Adipose tissue (tissue), 3 donors: ENCODE measurements around the gene MAOA. TPM values are rescaled to one million over a fixed set of nuclear protein-coding genes. Genes with fewer than 3 reads are reported as not detected.
"Not testable (repeated sequence)": the region's sequence is repeated elsewhere in the genome, so short reads cannot be mapped to it uniquely, and the experiment has no call there.

Experiments used
- H3K27ac ChIP-seq: one replicate; pipeline ENCODE4 v1.5.1; 2013; ENCODE audit warnings: low read depth, low read length
- WGBS, 3 donors: extraction: QIAGEN DNeasy Blood & Tissue Kit; methylation state at CpG; one replicate each; pipeline ENCODE4 v1.1.7; 2013; 5-methylcytosine and 5-hydroxymethylcytosine counted together
- polyA plus RNA-seq, 3 donors: library from polyadenylated mRNA; stranded (reverse); fragments of 200-250 nt; gene quantifications; one replicate each; pipeline ENCODE4 v1.2.3, GENCODE V29; 2013
- donor health status: healthy with polysubstance abuse.
- donor health status: Bipolar disorder and iron deficiency.
- donor health status: healthy.

Gene MAOA
- polyA plus RNA-seq, 3 donors = 72.1 to 210 (median 121) TPM

DNA sequence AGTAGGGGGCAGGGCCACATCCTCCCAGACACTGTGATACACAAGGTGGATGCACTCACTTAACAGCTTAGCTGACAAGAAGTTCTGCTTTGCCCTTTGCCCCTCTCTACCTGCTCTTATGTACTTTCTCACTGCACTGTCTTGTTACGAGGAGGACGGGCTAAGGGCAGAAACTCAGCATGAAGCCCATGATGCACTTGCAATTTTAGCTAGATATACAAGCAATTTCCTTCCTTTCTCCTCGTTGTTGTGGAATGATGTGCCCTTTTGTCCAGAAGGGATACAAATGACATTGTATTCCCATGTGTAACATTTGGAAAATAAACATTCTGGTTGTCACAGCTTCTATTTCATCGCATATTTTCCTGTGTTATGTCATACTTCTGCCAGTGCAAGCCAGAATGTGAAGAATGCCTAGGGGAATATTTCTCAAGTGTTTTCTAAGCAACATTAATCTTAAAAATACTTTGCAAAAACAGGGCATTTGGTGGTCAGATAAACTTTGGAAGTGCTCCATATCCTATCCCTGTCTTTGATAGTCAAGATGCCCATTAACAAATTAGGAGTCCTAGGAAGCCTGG, 47.2 kb downstream of the MAOA start:
- WGBS, 3 donors = 35 to 40% (median 38%) methylated on average over 4 of the region's 4 CpGs
- H3K27ac ChIP-seq = no peak overlapping the region

DNA sequence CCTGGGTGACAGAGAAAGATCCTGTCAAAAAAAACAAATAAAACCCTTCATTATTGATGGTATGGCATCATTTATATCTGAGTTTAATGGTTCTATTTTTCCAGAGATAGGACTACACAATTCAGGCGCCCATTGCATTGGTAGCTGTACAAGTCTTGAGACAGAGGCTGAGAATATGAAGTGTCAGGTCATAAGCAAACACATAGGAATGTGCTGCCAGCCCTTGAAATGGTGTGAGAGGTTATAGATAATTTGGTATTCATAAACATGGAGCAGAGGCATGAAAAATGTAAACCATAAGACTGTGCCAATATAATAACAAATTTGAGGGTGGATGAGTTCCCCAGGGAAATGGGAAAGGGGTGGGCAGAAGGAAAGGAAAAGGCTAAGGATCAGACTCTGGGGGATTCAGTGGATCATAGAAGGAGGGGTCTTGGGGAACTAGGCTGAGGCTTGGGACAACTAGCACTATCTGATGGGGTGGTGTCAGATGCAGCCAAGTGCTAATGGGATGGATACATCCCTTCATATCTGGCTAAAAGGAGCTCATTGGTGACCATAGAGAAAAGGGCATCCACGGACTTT, 50.8 kb downstream of the MAOA start:
- H3K27ac ChIP-seq = no peak overlapping the region
- 51 to 94% (median 93%) methylated on average over 2 of the region's 2 CpGs for WGBS, 3 donors

DNA sequence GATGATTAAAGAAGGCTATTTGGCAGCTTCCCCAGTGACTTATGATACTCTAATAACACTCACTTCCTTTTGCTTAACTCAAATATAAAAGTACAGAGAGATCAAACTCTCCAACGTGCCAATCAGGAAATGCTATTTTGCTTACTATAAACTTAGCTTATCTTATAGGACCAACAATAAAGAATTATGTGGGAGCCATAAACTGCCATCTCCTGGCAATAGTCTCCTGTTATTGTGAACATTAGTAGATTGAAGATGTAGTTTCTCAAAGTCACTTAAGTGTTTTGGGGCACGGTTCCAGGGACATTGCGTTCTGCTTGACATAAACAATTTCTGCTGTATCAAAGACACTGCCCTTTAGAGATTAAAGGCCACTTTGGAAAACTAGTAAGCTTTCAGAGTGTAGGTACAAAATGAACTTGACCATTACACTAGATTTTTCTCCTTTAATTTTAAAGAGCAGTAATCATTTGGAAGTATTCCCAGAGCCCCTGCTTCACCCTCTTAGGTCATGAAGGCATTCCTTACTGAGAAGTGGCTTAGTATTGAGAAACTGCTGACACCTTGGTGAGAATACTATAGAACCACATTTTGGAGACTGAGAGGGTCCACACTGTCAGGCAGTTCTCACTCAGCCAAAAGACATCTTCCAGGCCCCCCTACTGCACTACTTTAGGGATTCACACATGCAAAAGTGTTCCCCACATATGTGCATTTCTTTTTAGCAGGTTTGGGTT, 51.9 kb downstream of the MAOA start:
- 15 to 30% (median 29%) methylated on average over 3 of the region's 3 CpGs for WGBS, 3 donors
- no peak overlapping the region for H3K27ac ChIP-seq

DNA sequence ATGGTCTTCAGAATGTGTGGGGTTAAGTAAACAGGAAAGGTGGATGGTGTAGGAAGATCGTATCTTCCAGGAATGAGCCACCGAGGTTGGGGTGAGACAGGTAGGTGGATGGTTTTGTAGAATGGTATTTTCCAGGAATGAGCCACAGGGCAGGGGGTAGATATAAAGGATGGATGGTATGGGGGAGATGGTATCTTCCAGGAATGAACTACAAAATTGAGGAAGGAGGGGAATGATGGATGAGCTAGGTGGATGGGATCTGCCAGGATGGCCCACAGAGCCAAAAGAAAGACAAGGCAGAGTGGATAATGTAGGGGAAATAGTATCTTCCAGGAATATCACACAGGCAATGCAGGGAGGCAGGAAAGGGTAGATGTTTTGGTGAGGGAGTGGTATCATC, 60.0 kb downstream of the MAOA start:
- H3K27ac ChIP-seq = no peak overlapping the region
- 89 to 96% (median 95%) methylated on average over 2 of the region's 2 CpGs for WGBS, 3 donors

DNA sequence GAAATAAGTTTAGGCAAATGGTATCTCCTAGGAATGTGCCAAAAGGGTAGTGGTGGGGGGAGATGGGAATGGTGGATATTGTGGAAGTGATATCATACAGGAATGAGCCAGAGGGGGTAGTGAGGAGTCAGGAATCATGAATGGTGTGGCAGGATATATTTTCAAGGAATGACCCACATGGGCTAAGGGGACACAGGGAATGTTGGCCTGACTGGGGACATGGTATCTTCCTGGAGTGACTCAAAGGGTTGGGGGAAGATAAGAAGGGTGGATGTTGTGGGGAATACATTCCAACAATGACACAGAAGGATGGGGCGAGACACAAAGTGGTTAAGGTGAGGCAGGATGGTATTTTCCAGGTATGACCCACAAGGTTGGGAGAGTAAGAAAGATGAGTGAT, 60.6 kb downstream of the MAOA start:
- 84 to 94% (median 94%) methylated on average over 1 of the region's 1 CpG for WGBS, 3 donors
- no peak overlapping the region for H3K27ac ChIP-seq

DNA sequence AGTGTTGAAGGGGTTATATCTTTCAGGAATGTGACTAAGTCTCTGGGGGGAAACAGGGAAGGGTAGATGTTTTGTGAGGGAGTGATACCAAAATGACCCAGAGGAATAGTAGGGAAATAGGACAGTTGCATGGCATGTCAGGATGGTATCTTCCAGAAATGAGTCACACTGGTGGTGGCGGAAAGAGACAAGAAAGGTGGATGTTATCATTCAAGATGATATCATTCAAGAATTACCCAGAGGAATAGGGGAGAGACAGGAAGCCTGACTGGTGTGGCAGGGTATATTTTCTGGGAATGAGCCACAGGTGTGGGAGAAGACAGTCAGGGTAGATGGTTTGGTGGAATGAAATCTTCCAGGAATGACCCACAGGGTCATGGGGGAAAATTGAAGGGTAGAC, 61.1 kb downstream of the MAOA start:
- H3K27ac ChIP-seq = no peak overlapping the region
- WGBS, 3 donors = 92 to 100% (median 95%) methylated on average over 1 of the region's 1 CpG

DNA sequence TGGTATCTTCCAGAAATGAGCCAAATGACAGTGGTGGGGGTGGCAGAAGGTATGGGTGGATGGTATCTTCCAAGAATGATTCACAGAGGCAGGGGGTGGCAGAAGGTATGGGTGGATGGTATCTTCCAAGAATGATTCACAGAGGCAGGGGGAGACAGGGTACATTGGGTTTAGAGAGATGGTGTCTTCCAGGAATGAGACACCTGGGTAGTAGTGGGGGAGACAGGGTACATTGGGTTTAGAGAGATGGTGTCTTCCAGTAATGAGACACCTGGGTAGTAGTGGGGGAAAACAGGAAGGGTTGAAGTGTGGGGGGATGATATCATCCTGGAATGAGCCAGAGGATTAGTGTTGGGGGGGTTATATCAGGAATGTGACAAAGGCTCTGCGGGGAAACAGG, 62.0 kb downstream of the MAOA start:
- no peak overlapping the region for H3K27ac ChIP-seq
- 95 to 100% (median 95%) methylated on average over 1 of the region's 1 CpG for WGBS, 3 donors

DNA sequence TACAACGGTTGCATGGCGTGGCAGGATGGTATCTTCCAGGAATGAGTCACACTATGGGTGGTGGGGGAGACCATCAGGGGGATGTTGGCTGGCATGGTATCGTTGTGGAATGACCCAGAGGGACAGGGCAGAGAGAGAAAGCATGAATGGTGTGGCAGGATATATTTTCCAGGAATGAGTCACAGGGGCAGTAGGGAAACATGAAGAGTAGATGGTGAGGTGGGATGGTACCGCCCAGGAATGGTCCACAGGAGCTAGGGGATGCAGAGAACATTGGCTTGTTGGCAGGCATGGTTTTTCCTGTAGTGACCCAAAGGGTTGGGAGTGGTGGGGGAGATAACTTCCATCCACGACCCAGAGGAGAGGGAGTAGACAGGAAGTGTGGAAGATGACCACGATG, 62.4 kb downstream of the MAOA start:
- no peak overlapping the region for H3K27ac ChIP-seq
- WGBS, 3 donors = 71 to 91% (median 91%) methylated on average over 6 of the region's 6 CpGs

DNA sequence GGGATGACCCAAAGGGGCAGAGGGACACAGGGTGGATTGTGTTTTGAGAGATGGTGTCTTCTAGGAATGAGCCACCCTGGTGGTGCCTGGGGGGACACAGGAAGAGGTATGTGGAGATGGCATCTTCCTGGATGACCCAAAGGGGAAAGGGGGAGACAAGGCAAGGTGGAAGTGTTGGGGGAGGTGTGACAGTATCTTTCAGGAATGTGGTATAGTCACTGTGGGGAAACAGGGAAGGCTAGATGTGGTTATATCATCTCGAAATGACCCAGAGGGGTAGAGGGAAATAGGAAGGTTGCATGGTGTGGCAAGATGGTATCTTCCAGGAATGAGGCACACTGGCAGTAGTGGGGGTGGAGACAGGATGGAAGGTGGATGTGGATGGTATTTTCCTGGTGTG, 62.9 kb downstream of the MAOA start:
- no peak overlapping the region for H3K27ac ChIP-seq
- 53 to 77% methylated on average over 1 of the region's 1 CpG; no CpG with 5 or more reads in 1 of the 3 donors for WGBS, 3 donors

DNA sequence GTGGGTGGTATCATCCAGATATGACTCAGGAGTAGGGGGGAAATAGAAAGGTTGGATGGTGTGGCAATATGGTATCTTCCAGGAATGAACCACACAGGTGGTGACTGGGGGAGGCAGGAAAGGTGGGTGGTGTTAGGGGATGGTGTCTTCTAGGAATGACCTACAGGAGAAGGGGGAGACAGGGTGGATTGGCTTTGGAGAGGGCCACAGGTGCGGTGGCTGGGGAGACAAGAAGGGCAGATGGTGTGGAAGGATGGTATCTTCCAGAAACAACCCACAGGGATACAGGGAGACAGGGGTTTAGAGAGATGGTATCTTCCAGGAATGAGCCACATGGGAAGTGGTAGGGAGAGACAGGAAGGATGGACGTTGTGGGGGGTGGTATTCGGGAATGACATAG, 64.0 kb downstream of the MAOA start:
- WGBS, 3 donors = 66 to 83% (median 72%) methylated on average over 3 of the region's 3 CpGs
- no peak overlapping the region for H3K27ac ChIP-seq

DNA sequence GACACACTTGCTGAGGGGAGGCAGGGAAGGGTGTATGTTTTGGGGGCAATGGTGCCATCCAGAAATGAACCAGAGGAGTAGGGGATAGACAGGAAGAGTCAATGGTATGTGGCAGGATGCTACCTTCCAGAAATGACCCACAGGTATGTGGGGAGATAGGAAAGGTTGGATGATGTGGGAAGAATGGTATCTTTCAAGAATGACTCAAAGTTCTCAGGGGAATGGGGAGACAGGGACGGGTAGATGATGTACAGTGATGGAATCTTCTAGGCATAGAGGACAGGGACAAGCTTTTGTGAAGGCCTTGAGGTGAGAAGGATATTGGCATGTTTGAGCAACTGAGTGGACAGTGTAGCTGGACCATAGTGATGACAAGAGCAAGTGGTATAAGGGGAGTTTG, 64.9 kb downstream of the MAOA start:
- WGBS, 3 donors = 73 to 88% (median 80%) methylated on average over 1 of the region's 1 CpG
- H3K27ac ChIP-seq = no peak overlapping the region

DNA sequence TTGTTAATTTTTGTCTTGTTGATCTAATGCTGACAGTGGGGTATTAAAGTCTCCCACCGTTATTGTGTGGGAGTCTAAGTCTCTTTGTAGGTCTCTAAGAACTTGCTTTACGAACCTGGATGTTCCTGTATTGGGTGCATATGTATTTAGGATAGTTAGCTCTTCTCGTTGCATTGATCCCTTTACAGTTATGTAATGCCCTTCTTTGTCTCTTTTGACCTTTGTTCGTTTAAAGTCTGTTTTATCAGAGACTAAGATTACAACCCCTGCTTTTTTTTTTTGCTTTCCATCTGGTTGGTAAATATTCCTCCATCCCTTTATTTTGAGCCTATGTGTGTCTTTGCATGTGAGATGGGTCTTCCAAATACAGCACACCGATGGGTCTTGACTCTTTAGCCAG, 69.1 kb downstream of the MAOA start:
- WGBS, 3 donors = 74 to 89% (median 78%) methylated on average over 5 of the region's 5 CpGs
- H3K27ac ChIP-seq = not testable (repeated sequence)

DNA sequence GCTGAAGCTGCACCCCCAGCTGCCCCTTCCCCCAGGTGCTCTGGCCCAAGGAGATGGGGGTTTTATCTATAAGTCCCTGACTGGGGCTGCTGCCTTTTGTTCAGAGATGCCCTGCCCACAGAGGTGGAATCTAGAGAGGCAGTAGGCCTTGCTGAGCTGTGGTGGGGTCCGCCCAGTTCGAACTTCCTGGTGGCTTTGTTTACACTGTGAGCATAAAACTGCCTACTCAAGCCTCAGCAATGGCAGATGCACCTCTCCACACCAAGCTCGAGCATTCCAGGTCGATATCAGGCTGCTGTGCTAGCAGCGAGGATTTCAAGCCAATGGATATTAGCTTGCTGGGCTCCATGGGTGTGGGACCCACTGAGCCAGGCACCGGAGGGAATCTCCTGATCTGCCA, 71.2 kb downstream of the MAOA start:
- H3K27ac ChIP-seq = not testable (repeated sequence)
- WGBS, 3 donors = 79 to 91% (median 89%) methylated on average over 6 of the region's 6 CpGs

DNA sequence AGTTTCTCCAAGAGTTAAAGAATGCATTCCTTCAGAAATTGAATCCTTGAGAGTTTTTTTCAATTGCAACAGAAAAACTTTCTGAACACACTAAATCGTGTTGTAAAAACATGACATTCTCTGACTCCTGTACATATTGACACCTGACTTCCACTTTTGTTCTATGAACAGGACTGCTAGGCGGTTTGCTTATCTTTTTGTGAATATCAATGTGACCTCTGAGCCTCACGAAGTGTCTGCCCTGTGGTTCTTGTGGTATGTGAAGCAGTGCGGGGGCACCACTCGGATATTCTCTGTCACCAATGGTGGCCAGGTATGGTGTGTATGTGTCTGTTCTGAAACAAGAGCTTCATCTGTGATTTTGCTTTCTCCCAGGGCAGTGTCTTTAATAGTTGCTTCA, 71.9 kb downstream of the MAOA start:
- WGBS, 3 donors = 64 to 73% (median 64%) methylated on average over 5 of the region's 5 CpGs
- no peak overlapping the region for H3K27ac ChIP-seq

DNA sequence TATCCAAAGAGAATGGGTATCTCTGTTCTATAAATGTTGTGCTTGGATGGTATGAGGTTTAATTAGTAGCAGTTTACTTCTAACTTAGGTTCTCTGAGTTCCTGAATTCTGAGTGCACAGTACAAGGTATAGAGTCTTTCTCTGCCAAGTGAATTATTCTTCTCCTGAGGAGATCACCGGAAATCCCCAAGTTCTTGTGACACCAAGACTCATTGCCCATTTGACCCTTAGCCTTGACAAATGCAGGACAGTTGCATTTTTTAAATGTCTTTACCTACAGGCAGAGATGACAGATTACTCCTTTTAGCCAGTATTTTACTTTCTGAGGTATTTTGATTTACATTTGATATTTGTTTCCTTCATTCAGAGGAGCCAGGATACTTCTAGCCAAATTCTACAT, 72.9 kb downstream of the MAOA start:
- WGBS, 3 donors = 71 to 100% (median 81%) methylated on average over 1 of the region's 1 CpG
- no peak overlapping the region for H3K27ac ChIP-seq

DNA sequence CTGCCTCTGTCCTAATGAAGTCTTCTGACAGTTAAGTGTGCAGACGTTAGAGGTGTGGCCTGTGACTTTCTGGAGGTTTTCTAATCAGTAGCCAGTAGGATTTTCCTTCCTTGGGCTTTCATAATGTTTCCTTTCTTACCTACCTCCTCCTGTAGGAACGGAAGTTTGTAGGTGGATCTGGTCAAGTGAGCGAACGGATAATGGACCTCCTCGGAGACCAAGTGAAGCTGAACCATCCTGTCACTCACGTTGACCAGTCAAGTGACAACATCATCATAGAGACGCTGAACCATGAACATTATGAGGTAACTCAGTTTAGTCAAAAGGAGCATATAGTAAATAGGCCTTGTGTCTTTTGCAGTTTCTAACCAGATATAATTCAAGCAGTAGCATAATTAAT, 75.0 kb downstream of the MAOA start:
- no peak overlapping the region for H3K27ac ChIP-seq
- WGBS, 3 donors = 77 to 91% (median 91%) methylated on average over 7 of the region's 7 CpGs

DNA sequence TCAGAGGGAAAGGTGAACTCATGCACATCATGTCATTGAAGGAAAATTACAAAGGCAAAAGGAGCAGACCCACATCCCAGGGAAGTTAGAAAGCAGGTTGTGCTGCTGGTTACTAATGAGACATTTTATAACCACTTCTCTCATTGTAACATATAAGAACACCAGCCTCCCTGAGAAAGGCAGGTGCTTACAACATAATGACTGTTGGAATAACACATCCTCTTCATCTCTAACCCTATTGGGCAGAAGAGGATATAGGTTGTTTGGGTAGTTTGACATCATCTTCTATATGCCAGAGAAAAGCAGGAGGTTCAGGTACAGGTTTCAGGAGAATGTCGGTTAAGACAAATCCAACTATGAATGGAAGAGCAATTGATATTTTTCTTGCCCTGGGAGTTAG, 77.6 kb downstream of the MAOA start:
- WGBS, 3 donors = 91 to 100% (median 98%) methylated on average over 1 of the region's 1 CpG
- no peak overlapping the region for H3K27ac ChIP-seq

DNA sequence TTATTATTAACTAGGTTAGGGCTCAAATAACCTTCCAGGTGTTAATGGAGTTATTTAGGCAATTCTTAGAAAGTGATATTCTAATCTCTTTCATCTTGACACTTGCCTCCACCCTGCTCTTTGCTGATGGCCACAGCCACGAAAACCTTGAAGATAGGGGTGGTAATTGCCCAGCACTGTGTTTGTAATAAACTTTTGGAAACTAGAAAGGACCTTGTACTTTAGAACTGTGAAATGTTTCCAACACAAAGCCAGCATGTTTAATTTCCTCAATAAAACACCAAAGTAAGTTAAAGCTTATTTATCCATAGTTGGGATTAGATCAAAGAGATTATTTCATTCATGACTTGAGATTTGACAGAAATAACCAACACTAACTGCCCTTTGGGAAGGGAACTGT, 78.3 kb downstream of the MAOA start:
- 0 to 80% (median 51%) methylated on average over 1 of the region's 1 CpG for WGBS, 3 donors
- no peak overlapping the region for H3K27ac ChIP-seq

DNA sequence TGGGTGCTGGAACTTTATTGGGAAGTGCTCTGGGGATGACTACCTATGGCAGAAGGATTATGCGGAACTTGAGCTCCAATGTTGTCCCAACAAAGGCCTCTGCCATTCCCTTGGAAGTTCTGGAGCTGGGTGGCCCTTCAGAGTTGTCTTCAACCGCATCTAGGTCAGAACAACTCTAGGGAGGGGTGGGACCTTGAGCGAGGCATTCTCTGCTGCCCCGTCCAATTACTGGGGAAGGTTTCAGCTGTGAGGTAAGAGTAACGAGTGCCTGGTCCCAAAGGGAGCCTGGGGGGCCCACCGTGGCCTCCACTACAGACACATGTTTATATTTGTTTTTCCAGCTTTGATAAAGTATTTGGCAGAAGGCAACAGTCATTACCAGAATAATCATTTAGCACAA, 79.4 kb downstream of the MAOA start:
- 67 to 84% (median 72%) methylated on average over 6 of the region's 6 CpGs for WGBS, 3 donors
- no peak overlapping the region for H3K27ac ChIP-seq

DNA sequence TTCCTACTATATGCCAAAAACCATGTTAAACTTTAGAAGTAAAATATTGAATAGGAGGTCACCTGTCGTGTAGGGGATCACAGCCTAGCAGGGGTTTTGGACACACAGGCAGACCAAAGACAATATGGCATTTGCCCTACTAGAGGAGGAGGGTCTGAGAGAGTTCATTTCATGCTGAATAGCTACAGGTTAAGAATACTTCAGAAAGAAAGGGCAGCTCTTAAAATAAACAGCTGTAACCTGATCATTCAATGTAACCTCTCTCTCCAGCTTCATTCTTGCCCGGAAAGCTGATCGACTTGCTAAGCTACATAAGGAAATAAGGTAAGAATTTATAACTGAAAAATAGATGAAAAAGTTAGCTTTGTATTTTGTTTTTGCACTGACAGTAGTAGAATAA, 79.9 kb downstream of the MAOA start:
- WGBS, 3 donors = 60 to 83% (median 65%) methylated on average over 3 of the region's 3 CpGs
- no peak overlapping the region for H3K27ac ChIP-seq
